RKO (cell line): ENCODE results near the gene SLC23A3.

Experiments
- DNase-seq: peaks from one replicate; pipeline ENCODE4 v3.0.0-alpha.2; 2016; ENCODE audit warnings: low spot score

Gene SLC23A3

GRCh38 chr2:219175928-219176817 is 6.3 kb upstream of the SLC23A3 start:
- peak; percentile 50 for DNase-seq

GRCh38 chr2:219175486-219175885 is 5.7 kb upstream of the SLC23A3 start:
- no peak for DNase-seq

DNA sequence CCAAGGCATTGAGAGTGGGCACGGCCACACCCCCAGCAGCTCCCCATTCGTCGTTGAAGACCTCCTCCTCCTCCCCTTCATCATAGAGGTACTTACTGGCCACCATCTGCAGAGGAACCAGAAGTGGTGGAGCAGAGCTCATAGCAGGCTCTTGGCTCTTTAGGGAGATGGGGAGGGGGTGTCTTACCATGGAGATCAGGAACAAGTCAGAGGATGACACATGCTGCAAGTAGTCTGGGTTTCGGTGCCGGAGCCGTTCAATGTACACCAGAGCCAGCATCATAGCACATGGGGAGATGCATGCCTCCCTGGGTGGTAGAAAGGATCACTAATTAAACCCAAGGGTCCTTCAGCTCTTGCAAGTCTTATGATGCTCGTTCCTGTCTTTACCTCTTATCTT is 5.0 kb upstream of the SLC23A3 start:
- no peak for DNase-seq

- no peak for DNase-seq
Measured at GRCh38 chr2:219174146-219174545, 4.3 kb upstream of the SLC23A3 start.

GRCh38 chr2:219173176-219173575 is 3.3 kb upstream of the SLC23A3 start:
- DNase-seq = no peak

DNA sequence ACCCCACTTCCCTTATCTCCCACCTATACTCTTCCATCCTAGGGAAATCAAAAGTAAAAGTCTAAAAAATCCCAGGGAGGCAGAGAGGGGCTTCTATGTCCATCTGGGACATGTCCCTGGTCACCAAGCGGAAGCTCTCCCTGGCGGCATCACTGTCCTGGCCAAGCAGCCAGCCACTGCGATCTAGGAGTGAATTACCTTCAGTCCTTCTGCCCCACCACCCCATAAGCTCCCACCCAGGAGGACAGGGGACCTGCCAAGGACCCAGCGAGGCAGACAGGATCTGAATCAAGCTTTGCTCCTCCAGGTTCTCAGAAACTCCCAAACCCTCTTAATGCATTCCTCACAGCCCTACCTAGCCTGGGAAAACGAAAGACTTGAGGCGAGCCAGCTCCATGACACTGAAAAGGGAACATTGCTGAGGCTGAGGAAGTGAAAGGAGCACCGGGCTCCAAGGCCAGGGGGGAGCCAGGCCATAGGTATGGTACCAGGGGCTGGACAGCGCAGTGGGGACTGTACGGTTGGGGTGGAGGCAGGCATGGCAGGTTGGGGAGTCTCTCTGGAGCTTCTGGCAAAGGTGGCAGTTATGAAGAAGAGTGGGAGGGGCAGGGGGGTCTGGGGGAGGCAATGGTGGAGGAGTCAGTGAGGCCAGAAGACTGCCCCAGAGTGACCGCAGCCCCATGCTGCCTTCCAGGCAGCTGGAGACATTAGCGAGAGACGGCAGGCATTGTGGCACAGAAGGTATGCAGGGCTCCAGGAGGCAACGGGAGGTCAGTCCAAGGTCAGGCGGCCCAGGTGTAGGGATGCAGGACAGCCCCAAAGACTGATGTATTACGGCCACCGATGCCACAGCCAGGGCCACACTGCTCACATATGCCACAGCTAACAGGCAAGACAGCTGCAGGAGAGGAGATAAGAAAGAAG is 2.7 kb upstream of the SLC23A3 start:
- DNase-seq = no peak

DNA sequence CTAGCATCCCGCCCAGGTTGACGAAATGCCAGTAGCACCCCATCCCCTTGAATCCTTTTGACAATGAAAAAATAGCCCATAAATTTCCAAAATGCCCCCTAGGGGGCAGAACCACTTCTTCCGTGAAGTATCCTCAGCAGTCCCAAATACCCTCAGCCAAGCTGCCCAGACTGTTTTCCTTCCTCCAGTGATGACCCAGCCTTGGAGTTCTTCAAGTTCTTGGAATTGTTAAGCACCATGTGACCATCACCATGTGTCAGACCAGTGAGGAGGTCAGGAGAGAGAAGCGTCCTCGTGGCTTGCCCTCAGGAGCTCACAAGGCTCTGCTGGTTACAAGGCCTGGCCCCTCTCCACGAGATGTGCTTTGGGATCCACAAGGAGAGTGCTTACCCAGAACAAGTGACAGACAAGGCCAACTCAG is 1.4 kb upstream of the SLC23A3 start:
- DNase-seq = peak; percentile 47

GRCh38 chr2:219168932-219169331 is 897 bp downstream of the SLC23A3 start:
- no peak for DNase-seq

- no peak for DNase-seq
Measured at GRCh38 chr2:219168526-219168925, 1.3 kb downstream of the SLC23A3 start.

GRCh38 chr2:219167997-219168396 is 1.8 kb downstream of the SLC23A3 start:
- DNase-seq = no peak

DNA sequence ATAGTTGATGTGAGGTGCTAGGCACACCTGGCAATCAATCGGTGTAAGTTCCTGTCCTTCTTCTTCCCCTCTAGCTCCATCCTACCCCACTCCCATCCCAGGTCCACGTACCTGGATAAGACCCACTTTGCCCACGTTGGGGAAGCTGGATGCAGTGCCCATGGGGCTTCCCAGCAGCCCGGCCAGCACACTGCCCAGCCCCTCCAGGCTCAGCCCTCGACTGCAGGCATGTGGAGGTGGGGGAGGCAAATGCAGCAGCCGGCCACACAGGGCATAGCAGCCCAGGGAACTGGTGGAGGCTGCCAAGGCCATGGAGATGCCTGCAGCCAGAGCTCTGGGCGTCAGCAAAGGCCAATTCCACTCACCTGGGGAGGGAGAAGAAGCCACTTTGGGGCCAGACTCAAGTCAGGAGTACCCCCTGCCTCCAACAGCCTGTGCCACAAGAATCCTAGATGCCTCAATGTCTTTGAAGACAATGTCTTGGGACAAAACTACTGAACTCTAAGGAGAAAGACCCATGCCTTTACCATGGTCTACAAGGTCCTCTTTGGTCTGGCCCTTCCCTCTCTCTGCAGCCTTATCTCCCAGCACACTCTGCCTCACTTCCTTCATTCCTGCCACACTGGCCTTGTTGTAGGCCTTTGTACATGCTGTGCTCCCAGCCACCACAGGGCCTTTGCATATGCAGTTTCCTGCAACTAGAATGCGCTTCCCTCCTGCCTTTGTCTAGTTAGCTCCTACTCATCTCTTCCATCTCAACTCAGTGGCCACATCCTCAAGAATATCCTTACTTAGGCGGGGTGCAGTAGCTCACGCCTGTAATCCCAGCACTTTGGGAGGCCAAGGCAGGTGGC is 4.5 kb downstream of the SLC23A3 start:
- DNase-seq = no peak

DNA sequence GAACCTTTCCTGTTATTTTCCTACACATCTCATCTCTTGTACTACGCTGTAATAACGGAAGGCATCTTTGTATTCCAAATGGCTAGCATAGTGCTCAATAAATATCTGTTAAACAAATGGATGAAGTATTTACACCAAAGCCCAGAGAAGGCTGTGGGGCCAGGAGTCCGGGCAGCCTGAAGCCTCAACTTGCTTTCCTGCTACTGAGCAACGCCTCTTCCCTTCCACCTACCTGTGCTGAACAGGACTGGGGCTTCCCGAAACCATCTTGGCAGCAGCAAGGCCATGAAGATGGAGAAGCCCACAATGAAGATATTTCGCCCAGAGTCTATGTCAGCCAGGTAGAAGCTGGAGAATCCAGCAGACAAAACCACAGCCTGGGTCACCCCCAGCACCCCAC is 6.7 kb downstream of the SLC23A3 start:
- no peak for DNase-seq

GRCh38 chr2:219161097-219161496 is 8.7 kb downstream of the SLC23A3 start:
- DNase-seq = no peak

DNA sequence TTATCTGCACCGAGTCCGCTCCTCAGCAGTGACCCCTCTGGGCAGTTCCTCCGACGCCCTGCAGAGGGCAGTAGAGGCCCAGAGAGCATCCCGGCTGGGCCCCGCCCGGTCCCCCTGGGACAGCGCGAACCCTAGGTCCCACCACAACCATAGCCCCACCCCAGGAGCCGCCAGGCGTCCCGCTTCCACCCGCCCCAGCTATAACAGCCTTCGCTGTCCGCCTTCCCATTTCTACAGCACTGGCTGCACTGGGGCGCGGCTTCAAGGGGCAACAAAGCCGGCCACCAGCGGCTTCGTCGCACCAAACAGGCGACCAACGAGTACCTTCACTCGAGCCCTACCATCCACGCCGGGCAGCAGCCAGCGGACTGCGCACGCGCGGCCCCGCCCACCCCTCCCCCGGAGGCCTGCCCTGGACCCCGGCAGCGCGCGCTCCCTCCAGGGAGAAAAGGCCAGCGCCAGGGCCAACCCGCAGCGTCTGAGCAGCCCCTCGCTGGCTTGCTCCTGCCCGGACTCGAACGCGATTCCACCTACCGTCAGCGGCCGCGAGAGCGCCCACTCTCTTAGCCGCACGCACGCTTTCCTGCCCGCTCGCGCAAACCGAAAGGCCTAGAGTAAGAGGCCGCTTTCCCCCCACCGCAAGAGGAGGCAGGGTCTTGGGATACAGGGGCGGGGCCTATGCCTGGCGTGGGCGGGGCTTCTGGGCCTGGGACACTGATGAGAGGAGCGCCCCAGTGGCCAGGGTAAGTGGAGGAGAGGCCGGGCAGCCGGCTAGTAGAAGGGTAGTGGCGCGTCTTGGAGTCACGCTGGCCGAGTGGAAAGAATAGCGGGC is 9.4 kb downstream of the SLC23A3 start, which contains the start of gene NHEJ1:
Gene NHEJ1, minus strand, starts transcription at position 630 of the 832 bp plus-strand sequence. CDS start 2,453 bp downstream, outside the sequence.
- peak; percentile 92 for DNase-seq

DNA sequence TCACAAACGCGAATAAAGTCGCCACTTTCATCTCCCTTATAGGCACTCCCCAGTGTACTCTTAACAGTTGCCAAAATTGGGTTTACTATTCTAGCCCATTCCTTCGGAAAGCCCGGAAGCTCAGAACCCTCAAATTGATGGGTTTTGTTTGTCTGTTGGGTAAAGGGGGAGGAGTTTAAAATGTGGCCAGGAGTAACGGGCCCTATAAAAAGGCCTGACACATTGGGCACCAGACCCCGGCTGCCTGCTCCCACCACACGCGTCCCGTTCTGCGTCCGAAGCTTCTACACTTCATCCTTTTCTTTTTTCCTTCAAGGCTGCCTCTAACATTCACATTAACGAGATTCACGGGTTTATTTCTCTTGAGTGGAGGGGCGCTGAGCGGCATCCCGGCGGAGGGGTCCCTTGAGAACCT is 10.1 kb downstream of the SLC23A3 start:
- peak; percentile 66 for DNase-seq

- no peak for DNase-seq
Measured at GRCh38 chr2:219158586-219158985, 11.2 kb downstream of the SLC23A3 start.

- no peak for DNase-seq
Measured at GRCh38 chr2:219158025-219158424, 11.8 kb downstream of the SLC23A3 start.

DNA sequence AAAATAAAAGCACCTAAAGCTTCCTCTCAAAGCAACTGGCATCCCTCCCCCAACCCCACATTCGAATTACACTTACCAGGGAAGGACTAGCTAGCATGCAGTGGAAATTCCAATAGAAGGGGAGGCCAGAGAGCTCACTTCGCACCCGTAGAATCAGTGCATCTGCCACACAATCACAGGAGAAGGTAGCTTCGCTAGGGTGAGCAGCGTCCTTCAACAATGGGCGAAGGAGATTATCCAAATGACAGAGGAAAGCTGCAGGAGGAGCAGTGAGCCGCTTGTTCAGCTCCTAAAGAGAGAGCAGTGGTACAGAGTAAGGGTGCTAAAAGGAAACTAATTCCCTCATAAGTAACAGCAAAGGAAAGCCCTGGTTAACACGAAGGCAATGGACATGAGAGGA is 12.4 kb downstream of the SLC23A3 start:
- DNase-seq = no peak

DNA sequence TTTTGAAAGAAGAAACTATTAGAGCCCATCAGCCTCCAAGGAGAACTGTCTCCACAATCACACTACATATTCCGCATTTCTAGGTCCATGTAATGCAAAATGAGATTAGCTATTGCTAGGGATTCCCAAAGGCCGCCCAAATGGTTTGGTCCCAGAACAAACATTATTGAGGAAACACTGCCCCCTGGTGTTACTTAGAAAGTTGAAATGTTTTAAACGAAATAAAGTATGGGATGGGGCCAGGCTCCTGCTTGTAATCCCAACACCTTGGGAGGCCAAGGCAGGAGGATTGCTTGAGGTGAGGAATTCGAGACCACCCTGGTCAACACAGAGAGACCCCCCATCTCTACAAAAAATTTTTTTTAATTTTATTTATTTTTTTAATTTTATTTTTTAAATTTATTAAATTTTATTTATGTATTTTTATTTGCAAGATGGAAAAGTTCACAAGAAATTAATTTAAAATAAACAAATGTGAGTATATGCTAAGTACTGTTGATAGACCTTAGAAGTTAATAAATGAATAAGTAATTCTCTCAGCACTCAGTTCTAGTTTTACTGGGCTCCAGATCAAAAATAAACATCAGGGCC is 14.7 kb downstream of the SLC23A3 start:
- DNase-seq = peak; percentile 83

DNA sequence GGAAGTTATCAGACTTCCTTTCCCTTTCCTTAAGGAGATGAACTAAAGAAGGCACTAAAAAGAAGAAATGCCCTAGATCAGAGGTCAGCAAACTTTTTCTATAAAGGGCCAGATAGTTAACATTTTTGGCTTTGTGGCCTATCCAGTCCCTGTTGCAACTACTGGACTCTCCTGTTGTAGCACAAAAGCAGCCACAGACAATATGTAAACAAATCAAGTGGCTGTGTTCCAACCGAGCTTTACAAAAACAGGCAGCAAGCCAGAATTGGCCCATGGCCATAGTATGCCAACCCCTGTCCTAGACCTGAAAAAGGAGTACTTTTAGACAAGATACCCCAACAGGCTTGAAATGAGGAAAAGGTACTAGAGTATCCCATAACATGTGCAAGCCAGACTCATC is 20.2 kb downstream of the SLC23A3 start:
- DNase-seq = no peak
